Gastrocnemius medialis (tissue), 4 donors: ENCODE measurements around the gene MAOB. TPM values are rescaled to one million over a fixed set of nuclear protein-coding genes. Genes with fewer than 3 reads are reported as not detected.

Experiments
- ATAC-seq, 2 donors: fragments of 150-250 bp; one replicate each; pipeline ENCODE4 v1.9.1; 2016
- DNase-seq, 2 donors: peaks; one replicate each; pipeline ENCODE4 v3.0.0-alpha.2; 2019
- H3K27ac ChIP-seq, 4 donors: fragments of 200-600 bp; sonication (generic); 1 replicate in 1 of 4; 2 replicates in 3 of 4; pipeline ENCODE4 v1.5.1; 2016 to 2018; ENCODE audit warnings: mild to moderate bottlenecking in 2 of 4, moderate library complexity in 1 of 4
- H3K27me3 ChIP-seq, 3 donors: fragments of 200-600 bp; sonication (generic) in 2 of 3; 1 replicate in 1 of 3; 2 replicates in 2 of 3; pipeline versions ENCODE4 v1.5.1 to v1.6.0; 2016 to 2019; ENCODE audit warnings: mild to moderate bottlenecking in 1 of 3, moderate library complexity in 1 of 3
- H3K36me3 ChIP-seq, 2 donors: fragments of 200-600 bp; sonication (generic) in 1 of 2; one replicate each; pipeline ENCODE4 v1.5.1; 2017 to 2018
- H3K4me1 ChIP-seq, 2 donors: fragments of 200-600 bp; sonication (generic) in 1 of 2; one replicate each; pipeline ENCODE4 v1.5.1; 2016 to 2017; ENCODE audit warnings: mild to moderate bottlenecking in 2 of 2
- H3K4me3 ChIP-seq, 4 donors: fragments of 200-600 bp; sonication (generic) in 3 of 4; 1 replicate in 1 of 4; 2 replicates in 3 of 4; pipeline ENCODE4 v1.5.1; 2016 to 2019; ENCODE audit warnings: mild to moderate bottlenecking in 2 of 4
- H3K9me3 ChIP-seq, 3 donors: fragments of 200-600 bp; sonication (generic) in 2 of 3; 1 replicate in 1 of 3; 2 replicates in 2 of 3; pipeline ENCODE4 v1.5.1; 2016 to 2019
- POLR2A ChIP-seq, 2 donors: fragments of 450-650 bp; IDR thresholded peaks; one replicate each; pipeline ENCODE4 v1.6.1; 2017; ENCODE audit warnings: antibody characterized with exemption in 2 of 2, mild to moderate bottlenecking in 2 of 2, moderate library complexity in 2 of 2
- in situ Hi-C, 4 donors: fragments of 200-750 bp; cut with MboI; loops; one replicate each; pipeline versions ENCODE4 v1.15.0 to v1.8.0; 2017; ENCODE audit warnings: low sequenced_read_pairs in 4 of 4
- intact Hi-C: fragments of 100-400 bp; cut with DNase I; formaldehyde crosslinking; loops from one replicate; pipeline ENCODE4 v1.15.1; 2023; ENCODE audit warnings: low total_unique reads
- total RNA-seq, 4 donors: library from RNA; depleted of rRNA; stranded (reverse); fragments of >200 nt; gene quantifications; one replicate each; pipeline versions ENCODE4 v1.1.0 to v1.2.3, GENCODE V29; 2016
- TF ChIP-seq, protein P1 (sequence below), 5 experiments: fragments of 450-650 bp in 3 of 5; fragments of 200-600 bp in 2 of 5; sonication (generic) in 2 of 5; IDR thresholded peaks in 4 of 5; conservative IDR thresholded peaks in 1 of 5; 1 replicate in 4 of 5; 2 replicates in 1 of 5; pipeline ENCODE4 v1.5.1; 2016 to 2019; ENCODE audit warnings: antibody characterized with exemption in 5 of 5, mild to moderate bottlenecking in 3 of 5, moderate library complexity in 3 of 5

MAOB gene
- total RNA-seq, 4 donors from 2014 or later = 7.8 to 34.5 (median 29.3) TPM

DNA sequence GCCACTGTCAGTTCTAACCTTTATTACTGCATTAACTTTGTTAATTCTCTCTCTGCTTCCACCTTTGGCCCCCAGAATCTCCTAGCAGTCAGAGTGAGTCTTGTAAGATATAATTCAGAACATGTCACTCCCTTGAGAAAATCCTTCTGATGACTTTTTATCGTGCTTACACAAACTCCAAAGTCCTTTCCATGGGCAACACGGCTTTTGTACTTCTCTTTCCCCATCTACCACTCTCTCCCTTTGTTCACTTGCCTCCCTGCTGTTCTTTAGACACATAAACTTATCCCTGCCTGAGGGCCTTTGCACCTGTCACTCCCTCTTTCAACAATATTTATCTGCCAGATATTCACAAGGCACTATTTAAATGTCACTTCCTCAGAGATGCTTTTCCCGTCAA, 64.8 kb downstream of the MAOB start:
- intact Hi-C loops = loop anchor here (10.0 kb wide), 1 partner anchor 207 kb away; no protein-coding TSS in a partner anchor
- no peaks in the 10 kb centered on the region for H3K36me3 ChIP-seq
- no peak overlapping the region for H3K4me3 ChIP-seq
- TF ChIP-seq, protein P1, sequence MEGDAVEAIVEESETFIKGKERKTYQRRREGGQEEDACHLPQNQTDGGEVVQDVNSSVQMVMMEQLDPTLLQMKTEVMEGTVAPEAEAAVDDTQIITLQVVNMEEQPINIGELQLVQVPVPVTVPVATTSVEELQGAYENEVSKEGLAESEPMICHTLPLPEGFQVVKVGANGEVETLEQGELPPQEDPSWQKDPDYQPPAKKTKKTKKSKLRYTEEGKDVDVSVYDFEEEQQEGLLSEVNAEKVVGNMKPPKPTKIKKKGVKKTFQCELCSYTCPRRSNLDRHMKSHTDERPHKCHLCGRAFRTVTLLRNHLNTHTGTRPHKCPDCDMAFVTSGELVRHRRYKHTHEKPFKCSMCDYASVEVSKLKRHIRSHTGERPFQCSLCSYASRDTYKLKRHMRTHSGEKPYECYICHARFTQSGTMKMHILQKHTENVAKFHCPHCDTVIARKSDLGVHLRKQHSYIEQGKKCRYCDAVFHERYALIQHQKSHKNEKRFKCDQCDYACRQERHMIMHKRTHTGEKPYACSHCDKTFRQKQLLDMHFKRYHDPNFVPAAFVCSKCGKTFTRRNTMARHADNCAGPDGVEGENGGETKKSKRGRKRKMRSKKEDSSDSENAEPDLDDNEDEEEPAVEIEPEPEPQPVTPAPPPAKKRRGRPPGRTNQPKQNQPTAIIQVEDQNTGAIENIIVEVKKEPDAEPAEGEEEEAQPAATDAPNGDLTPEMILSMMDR (IDR thresholded peaks at IDR 0.05 in 4 of 5, conservative IDR thresholded peaks at IDR 0.05 in 1 of 5) = no peak
- no peak for TF ChIP-seq POLR2A (IDR thresholded peaks at IDR 0.05)
- no peaks in the 10 kb centered on the region for H3K9me3 ChIP-seq
- H3K4me1 ChIP-seq = peaks cover 12 to 15% of the 10 kb centered on the region in 2 donors
- DNase-seq = no peak
- peak overlapping the region in 1 of 4 donors; percentile 9 for H3K27ac ChIP-seq
- in situ Hi-C loops = no loop called here
- no peak for ATAC-seq
- no peaks in the 10 kb centered on the region for H3K27me3 ChIP-seq

DNA sequence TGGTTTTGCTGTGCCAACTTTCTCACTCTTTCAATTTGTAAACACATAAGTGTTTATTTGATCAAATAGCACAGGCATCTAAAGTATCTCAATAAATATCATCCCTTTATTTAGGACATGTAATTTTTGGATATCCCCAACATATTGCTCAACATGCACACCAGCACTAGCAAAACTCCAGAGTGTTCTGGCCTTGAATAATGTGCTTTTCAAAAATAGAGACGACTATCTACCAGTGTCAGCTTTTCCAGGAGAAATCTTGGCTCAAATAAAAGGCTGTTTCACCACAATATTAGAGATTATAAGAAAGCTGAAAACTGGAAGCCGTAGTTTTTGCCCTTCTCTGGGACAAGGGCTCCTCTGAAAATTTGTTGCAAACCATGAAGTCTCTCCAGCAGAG, 67.0 kb downstream of the MAOB start:
- ATAC-seq (no peak), DNase-seq (no peak)
- TF ChIP-seq, protein P1 (IDR thresholded peaks at IDR 0.05 in 4 of 5, conservative IDR thresholded peaks at IDR 0.05 in 1 of 5) = no peak
- TF ChIP-seq POLR2A (IDR thresholded peaks at IDR 0.05) = no peak
- no peak overlapping the region for H3K4me3 ChIP-seq
- no peaks in the 10 kb centered on the region for H3K36me3 ChIP-seq
- H3K27me3 ChIP-seq = no peaks in the 10 kb centered on the region
- intact Hi-C loops (loop anchor here (10.0 kb wide), 1 partner anchor 210 kb away; no protein-coding TSS in a partner anchor), in situ Hi-C loops (no loop called here)
- H3K9me3 ChIP-seq = no peaks in the 10 kb centered on the region
- H3K27ac ChIP-seq = peak overlapping the region; percentile 10 to 58 (median 42)
- peaks cover 8 to 15% of the 10 kb centered on the region in 2 donors for H3K4me1 ChIP-seq

DNA sequence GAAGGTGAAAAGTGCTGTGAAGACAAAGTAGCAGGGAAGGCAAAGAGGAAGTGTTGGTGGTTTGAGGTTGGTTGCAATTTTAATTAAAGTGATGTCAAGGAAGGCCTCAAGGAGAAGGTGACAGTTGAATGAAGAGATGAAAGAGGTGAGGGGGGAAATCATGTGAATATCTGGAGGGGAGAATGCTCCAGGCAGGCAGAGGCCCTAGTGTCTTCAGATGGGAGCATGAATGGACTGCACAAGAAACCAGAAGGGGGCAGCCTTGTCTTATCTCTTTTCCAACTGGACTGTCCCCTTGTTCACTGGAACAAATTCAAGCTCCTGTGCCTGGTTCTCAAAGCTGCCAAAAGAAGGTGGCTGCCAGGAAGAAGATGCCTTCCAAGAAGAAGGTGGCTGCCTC, 68.4 kb downstream of the MAOB start:
- H3K27ac ChIP-seq = no peak overlapping the region
- DNase-seq (peak; percentile 27 to 70), ATAC-seq (peak; percentile 84 to 92)
- no peak overlapping the region for H3K4me3 ChIP-seq
- no peaks in the 10 kb centered on the region for H3K9me3 ChIP-seq
- no peak for TF ChIP-seq POLR2A (IDR thresholded peaks at IDR 0.05)
- TF ChIP-seq, protein P1 (IDR thresholded peaks at IDR 0.05 in 4 of 5, conservative IDR thresholded peaks at IDR 0.05 in 1 of 5) = peak in 4 of 5 experiments; percentile 9 to 32 (median 31)
- H3K27me3 ChIP-seq = no peaks in the 10 kb centered on the region
- intact Hi-C loops = loop anchor here (1.0 to 10.0 kb wide), 2 partner anchors 125 to 211 kb away; no protein-coding TSS in a partner anchor
- no peaks in the 10 kb centered on the region for H3K36me3 ChIP-seq
- H3K4me1 ChIP-seq = peaks cover 8 to 15% of the 10 kb centered on the region in 2 donors
- in situ Hi-C loops = no loop called here

- DNase-seq (no peak), ATAC-seq (no peak)
- Histone ChIP-seq H3K9me3 (no peaks in the 10 kb centered on the region), H3K4me3 (no peak overlapping the region), H3K36me3 (no peaks in the 10 kb centered on the region), H3K4me1 (peaks cover 8 to 15% of the 10 kb centered on the region in 2 donors), H3K27ac (no peak overlapping the region), H3K27me3 (no peaks in the 10 kb centered on the region)
- intact Hi-C loops (loop anchor here (10.0 kb wide), 1 partner anchor 211 kb away; no protein-coding TSS in a partner anchor), in situ Hi-C loops (no loop called here)
- TF ChIP-seq, protein P1 (IDR thresholded peaks at IDR 0.05 in 4 of 5, conservative IDR thresholded peaks at IDR 0.05 in 1 of 5) = no peak
- TF ChIP-seq POLR2A (IDR thresholded peaks at IDR 0.05) = no peak
Measured at GRCh38 chrX:43813319-43813718, 68.9 kb downstream of the MAOB start.

GRCh38 chrX:43809463-43809862, 72.8 kb downstream of the MAOB start:
- no peak for TF ChIP-seq POLR2A (IDR thresholded peaks at IDR 0.05)
- TF ChIP-seq, protein P1 (IDR thresholded peaks at IDR 0.05 in 4 of 5, conservative IDR thresholded peaks at IDR 0.05 in 1 of 5) = no peak
- ATAC-seq (peak in 1 of 2 donors; percentile 42), DNase-seq (no peak)
- Histone ChIP-seq H3K27ac (peak overlapping the region in 2 of 4 donors; percentile 41 to 50), H3K36me3 (no peaks in the 10 kb centered on the region), H3K4me3 (no peak overlapping the region), H3K4me1 (peaks cover 10 to 12% of the 10 kb centered on the region in 2 donors), H3K27me3 (no peaks in the 10 kb centered on the region), H3K9me3 (no peaks in the 10 kb centered on the region)
- in situ Hi-C loops (no loop called here), intact Hi-C loops (no loop called here)
